ENCODE data around the gene RBMX2. TPM values are rescaled to one million over a fixed set of nuclear protein-coding genes. Genes with fewer than 3 reads are reported as not detected.

RBMX2 gene
- total and polyA plus RNA-seq, 2 experiments from 2014 or later = 16.1 to 48.9 TPM

DNA sequence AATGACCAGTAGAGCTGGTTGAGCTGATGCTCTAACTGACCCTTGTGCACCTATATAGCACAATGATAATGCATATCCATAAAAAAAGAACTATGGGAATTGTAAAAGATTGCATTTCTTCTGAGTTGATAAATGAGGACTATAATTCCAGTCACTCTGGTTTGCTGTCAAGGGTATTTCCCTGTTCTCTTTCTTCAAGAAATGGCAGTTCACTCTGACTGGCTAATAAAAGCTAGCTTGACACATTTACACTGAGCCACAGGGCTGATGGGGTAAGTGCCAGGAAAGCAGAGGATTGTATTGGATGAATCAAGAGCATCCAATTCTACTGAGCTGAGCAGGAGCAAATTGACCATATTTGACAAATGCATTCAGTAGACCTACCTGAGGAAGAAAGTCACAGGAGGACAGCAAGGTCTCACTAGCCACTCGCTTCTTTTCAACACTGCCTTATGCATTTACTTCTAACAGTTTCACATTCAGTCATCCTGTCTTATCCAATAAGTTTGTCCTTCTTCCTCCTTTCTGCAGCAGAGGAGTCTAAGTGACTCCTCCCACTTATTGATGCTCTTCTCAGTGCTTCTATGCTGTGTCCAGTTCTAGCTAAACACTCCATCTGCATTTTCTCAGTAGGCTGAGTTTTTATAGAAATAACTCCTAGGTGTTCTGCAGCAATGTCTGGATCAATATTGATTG, 43.0 kb downstream of the RBMX2 start:
- H3K9me2 ChIP-seq (ENCODE audit: insufficient read depth) = no peaks in the 10 kb centered on the region
- no peak overlapping the region for H2AFZ ChIP-seq
- H3K4me3 ChIP-seq = no peak overlapping the region
- no peaks in the 10 kb centered on the region for H3K9me3 Mint-ChIP-seq
- no peaks in the 10 kb centered on the region for H3K36me3 ChIP-seq (ENCODE audit: insufficient read depth)
- no peaks in the 10 kb centered on the region for H3K79me2 ChIP-seq (replicated peaks; ENCODE audit: insufficient read depth)
- no peaks in the 10 kb centered on the region for H4K20me1 ChIP-seq (replicated peaks; ENCODE audit: insufficient read depth)
- H3K4me2 ChIP-seq = no peak overlapping the region
- H3K4me1 Mint-ChIP-seq = no peaks in the 10 kb centered on the region
- no peaks in the 10 kb centered on the region for H3K27me3 Mint-ChIP-seq (ENCODE audit: insufficient read depth, low read depth, poor library complexity)
- ATAC-seq = no peak
- no peak overlapping the region for H3K27ac Mint-ChIP-seq
- H3K27ac ChIP-seq (ENCODE audit: low read depth) = no peak overlapping the region
- no peak overlapping the region for H3K4me3 Mint-ChIP-seq
- no peak for TF ChIP-seq ZNF114 (CRISPR knock-in tag; IDR thresholded peaks at IDR 0.05)
- H3K27me3 ChIP-seq (ENCODE audit: insufficient read depth) = no peaks in the 10 kb centered on the region
- no peak for DNase-seq (ENCODE audit: low spot score)
- H3K36me3 Mint-ChIP-seq (ENCODE audit: low read depth) = no peaks in the 10 kb centered on the region
- no peaks in the 10 kb centered on the region for H3F3A ChIP-seq (replicated peaks; ENCODE audit: low read depth)
- H3K4me1 ChIP-seq (ENCODE audit: insufficient read depth) = no peaks in the 10 kb centered on the region

DNA sequence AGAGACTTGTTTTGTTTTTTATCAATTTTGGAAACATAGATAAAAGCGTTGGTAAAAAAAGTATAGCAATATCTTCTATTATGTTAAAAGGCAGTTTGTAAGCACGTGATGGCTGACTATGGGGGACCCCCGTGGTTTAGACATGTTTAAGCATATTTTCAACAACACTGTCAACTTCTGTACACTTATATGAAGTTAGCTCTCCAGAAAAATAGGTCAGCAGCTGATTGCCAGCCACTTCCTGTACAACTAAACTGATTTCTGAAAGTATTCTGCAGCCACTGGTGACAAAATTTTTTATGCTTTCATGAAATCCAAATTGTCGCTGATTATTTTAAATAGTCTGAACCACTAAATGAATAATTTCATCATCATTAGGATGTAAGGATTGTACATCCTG, 45.2 kb downstream of the RBMX2 start:
- Mint-ChIP-seq H3K9me3 (peaks cover under 1% of the 10 kb centered on the region; the same call in 1 of the 3 replicates), H3K36me3 (ENCODE audit: low read depth) (no peaks in the 10 kb centered on the region), H3K4me3 (no peak overlapping the region), H3K27ac (no peak overlapping the region), H3K4me1 (no peaks in the 10 kb centered on the region), H3K27me3 (ENCODE audit: insufficient read depth, low read depth, poor library complexity) (no peaks in the 10 kb centered on the region)
- no peaks in the 10 kb centered on the region for H4K20me1 ChIP-seq (replicated peaks; ENCODE audit: insufficient read depth)
- H3F3A ChIP-seq (replicated peaks; ENCODE audit: low read depth) = no peaks in the 10 kb centered on the region
- DNase-seq (ENCODE audit: low spot score) (no peak), ATAC-seq (no peak)
- H3K9me2 ChIP-seq (ENCODE audit: insufficient read depth) = no peaks in the 10 kb centered on the region
- no peaks in the 10 kb centered on the region for H3K79me2 ChIP-seq (replicated peaks; ENCODE audit: insufficient read depth)
- no peaks in the 10 kb centered on the region for H3K27me3 ChIP-seq (ENCODE audit: insufficient read depth)
- H3K4me3 ChIP-seq = no peak overlapping the region
- H2AFZ ChIP-seq = no peak overlapping the region
- TF ChIP-seq JUNB (IDR thresholded peaks at IDR 0.05; ENCODE audit: unreplicated experiment) = no peak
- no peak for TF ChIP-seq POLR2AphosphoS5 (IDR thresholded peaks at IDR 0.05; ENCODE audit: low read depth)
- TF ChIP-seq, protein P1, sequence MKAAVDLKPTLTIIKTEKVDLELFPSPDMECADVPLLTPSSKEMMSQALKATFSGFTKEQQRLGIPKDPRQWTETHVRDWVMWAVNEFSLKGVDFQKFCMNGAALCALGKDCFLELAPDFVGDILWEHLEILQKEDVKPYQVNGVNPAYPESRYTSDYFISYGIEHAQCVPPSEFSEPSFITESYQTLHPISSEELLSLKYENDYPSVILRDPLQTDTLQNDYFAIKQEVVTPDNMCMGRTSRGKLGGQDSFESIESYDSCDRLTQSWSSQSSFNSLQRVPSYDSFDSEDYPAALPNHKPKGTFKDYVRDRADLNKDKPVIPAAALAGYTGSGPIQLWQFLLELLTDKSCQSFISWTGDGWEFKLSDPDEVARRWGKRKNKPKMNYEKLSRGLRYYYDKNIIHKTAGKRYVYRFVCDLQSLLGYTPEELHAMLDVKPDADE (IDR thresholded peaks at IDR 0.05) = no peak
- TF ChIP-seq CREB1 (CRISPR knock-in tag; IDR thresholded peaks at IDR 0.05; ENCODE audit: low read depth) = no peak
- no peak for TF ChIP-seq NANOG (IDR thresholded peaks at IDR 0.05; ENCODE audit: borderline replicate concordance)
- TF ChIP-seq, protein P2, sequence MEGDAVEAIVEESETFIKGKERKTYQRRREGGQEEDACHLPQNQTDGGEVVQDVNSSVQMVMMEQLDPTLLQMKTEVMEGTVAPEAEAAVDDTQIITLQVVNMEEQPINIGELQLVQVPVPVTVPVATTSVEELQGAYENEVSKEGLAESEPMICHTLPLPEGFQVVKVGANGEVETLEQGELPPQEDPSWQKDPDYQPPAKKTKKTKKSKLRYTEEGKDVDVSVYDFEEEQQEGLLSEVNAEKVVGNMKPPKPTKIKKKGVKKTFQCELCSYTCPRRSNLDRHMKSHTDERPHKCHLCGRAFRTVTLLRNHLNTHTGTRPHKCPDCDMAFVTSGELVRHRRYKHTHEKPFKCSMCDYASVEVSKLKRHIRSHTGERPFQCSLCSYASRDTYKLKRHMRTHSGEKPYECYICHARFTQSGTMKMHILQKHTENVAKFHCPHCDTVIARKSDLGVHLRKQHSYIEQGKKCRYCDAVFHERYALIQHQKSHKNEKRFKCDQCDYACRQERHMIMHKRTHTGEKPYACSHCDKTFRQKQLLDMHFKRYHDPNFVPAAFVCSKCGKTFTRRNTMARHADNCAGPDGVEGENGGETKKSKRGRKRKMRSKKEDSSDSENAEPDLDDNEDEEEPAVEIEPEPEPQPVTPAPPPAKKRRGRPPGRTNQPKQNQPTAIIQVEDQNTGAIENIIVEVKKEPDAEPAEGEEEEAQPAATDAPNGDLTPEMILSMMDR (conservative IDR thresholded peaks at IDR 0.05; ENCODE audit: low read depth in 2 of 2) = no peak
- TF ChIP-seq ZNF114 (CRISPR knock-in tag; IDR thresholded peaks at IDR 0.05) = no peak
- TF ChIP-seq, protein P3, sequence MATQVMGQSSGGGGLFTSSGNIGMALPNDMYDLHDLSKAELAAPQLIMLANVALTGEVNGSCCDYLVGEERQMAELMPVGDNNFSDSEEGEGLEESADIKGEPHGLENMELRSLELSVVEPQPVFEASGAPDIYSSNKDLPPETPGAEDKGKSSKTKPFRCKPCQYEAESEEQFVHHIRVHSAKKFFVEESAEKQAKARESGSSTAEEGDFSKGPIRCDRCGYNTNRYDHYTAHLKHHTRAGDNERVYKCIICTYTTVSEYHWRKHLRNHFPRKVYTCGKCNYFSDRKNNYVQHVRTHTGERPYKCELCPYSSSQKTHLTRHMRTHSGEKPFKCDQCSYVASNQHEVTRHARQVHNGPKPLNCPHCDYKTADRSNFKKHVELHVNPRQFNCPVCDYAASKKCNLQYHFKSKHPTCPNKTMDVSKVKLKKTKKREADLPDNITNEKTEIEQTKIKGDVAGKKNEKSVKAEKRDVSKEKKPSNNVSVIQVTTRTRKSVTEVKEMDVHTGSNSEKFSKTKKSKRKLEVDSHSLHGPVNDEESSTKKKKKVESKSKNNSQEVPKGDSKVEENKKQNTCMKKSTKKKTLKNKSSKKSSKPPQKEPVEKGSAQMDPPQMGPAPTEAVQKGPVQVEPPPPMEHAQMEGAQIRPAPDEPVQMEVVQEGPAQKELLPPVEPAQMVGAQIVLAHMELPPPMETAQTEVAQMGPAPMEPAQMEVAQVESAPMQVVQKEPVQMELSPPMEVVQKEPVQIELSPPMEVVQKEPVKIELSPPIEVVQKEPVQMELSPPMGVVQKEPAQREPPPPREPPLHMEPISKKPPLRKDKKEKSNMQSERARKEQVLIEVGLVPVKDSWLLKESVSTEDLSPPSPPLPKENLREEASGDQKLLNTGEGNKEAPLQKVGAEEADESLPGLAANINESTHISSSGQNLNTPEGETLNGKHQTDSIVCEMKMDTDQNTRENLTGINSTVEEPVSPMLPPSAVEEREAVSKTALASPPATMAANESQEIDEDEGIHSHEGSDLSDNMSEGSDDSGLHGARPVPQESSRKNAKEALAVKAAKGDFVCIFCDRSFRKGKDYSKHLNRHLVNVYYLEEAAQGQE (IDR thresholded peaks at IDR 0.05; ENCODE audit: unreplicated experiment) = no peak
- H3K4me1 ChIP-seq (ENCODE audit: insufficient read depth) = no peaks in the 10 kb centered on the region
- no peaks in the 10 kb centered on the region for H3K36me3 ChIP-seq (ENCODE audit: insufficient read depth)
- H3K4me2 ChIP-seq = no peak overlapping the region
- H3K27ac ChIP-seq (ENCODE audit: low read depth) = no peak overlapping the region

Other genes with a start within 250 kb of the RBMX2 start
- 29.6 and 42.2 TPM in 2 replicates for gene AIFM1, start 236.1 kb upstream of the RBMX2 start, total RNA-seq (2014; rRNA removed; shearing (Covaris generic))
- 47.3 and 49.3 TPM in 2 replicates for gene AIFM1, start 236.1 kb upstream of the RBMX2 start, polyA plus RNA-seq (2016; fragmentation: Nextera tagmentation; extraction: Ambion mirVana)
- gene RAB33A, start 230.0 kb upstream of the RBMX2 start, total RNA-seq (2014; rRNA removed; shearing (Covaris generic)) = 4.9 and 6.5 TPM in 2 replicates
- 4.7 and 5.5 TPM in 2 replicates for gene RAB33A, start 230.0 kb upstream of the RBMX2 start, polyA plus RNA-seq (2016; fragmentation: Nextera tagmentation; extraction: Ambion mirVana)
- gene ZNF280C, start 133.1 kb upstream of the RBMX2 start, total RNA-seq (2014; rRNA removed; shearing (Covaris generic)) = 14.4 and 15.1 TPM in 2 replicates
- 5.4 and 7.9 TPM in 2 replicates for gene ZNF280C, start 133.1 kb upstream of the RBMX2 start, polyA plus RNA-seq (2016; fragmentation: Nextera tagmentation; extraction: Ambion mirVana)
- 8.3 and 12.3 TPM in 2 replicates for gene SLC25A14, start 62.1 kb upstream of the RBMX2 start, total RNA-seq (2014; rRNA removed; shearing (Covaris generic))
- gene SLC25A14, start 62.1 kb upstream of the RBMX2 start, polyA plus RNA-seq (2016; fragmentation: Nextera tagmentation; extraction: Ambion mirVana) = 9.2 and 14.9 TPM in 2 replicates
- not detected in 2 replicates for gene GPR119, start 16.3 kb upstream of the RBMX2 start, total RNA-seq (2014; rRNA removed; shearing (Covaris generic))
- not detected in 2 replicates for gene GPR119, start 16.3 kb upstream of the RBMX2 start, polyA plus RNA-seq (2016; fragmentation: Nextera tagmentation; extraction: Ambion mirVana)

All from GM23338 (cell line).